Measurements from ENCODE around the gene DDX1. TPM values are rescaled to one million over a fixed set of nuclear protein-coding genes. Genes with fewer than 3 reads are reported as not detected.

DDX1 gene
- total and polyA plus RNA-seq, 10 of the 15 experiments (the other 5 are each of a cell fraction or from before 2014, with no cell fraction given) = 53.2 to 134 (median 85.6) TPM

DNA sequence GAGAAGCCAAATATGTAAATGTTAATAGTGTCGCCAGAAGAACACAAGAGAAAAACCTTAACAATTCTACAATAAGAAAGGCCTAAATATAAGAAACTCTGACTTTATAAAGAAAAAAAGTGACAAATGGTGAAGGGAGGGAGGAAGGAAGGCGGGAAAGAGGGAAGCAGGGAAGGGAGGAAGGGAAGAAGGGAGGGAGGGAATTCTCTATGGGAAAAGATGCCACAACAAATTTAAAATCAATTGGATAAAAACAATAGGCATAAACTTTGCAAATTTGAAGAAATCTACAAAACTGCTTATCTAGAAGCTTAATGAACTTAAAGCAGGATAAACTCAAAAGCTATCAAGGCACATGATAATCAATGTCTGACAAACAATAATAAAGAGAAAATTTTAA lies 47.4 kb upstream of the DDX1 start:
- H3K9me3 ChIP-seq (replicated peaks; ENCODE audit: control insufficient read depth, insufficient read depth, low read length) = no peaks in the 10 kb centered on the region
- H3K27ac ChIP-seq (ENCODE audit: control insufficient read depth, insufficient read depth) = no peak overlapping the region
- H3K27me3 ChIP-seq (replicated peaks in 1 of 2; ENCODE audit: control insufficient read depth in 2 of 2, insufficient read depth in 2 of 2, low read length in 1 of 2) = no peaks in the 10 kb centered on the region
- WGBS (ENCODE audit: insufficient coverage, insufficient replicate concordance, low lambda C conversion rate, missing lambda C conversion rate) = 86% methylated on average over 2 of the region's 2 CpGs
- H3K4me1 ChIP-seq (ENCODE audit: control insufficient read depth, insufficient read depth, low read length) = peaks cover 8% of the 10 kb centered on the region
- H3K4me3 ChIP-seq = no peak overlapping the region
- no peak for TF ChIP-seq IKZF2 (IDR thresholded peaks at IDR 0.05)
- TF ChIP-seq RBBP5 (conservative IDR thresholded peaks at IDR 0.05) = no peak
- no peak for TF ChIP-seq PAX5 (IDR thresholded peaks at IDR 0.05; ENCODE audit: borderline replicate concordance, low read depth, low read length)
- TF ChIP-seq CBX3 (IDR thresholded peaks at IDR 0.05; ENCODE audit: borderline replicate concordance, low read depth) = no peak
- TF ChIP-seq ZSCAN29 (IDR thresholded peaks at IDR 0.05) = no peak
- no peak for TF ChIP-seq SP1 (IDR thresholded peaks at IDR 0.05; ENCODE audit: low read depth, low read length)
- TF ChIP-seq SMARCA5 (IDR thresholded peaks at IDR 0.05) = no peak
- no peaks in the 10 kb centered on the region for H4K20me1 ChIP-seq (ENCODE audit: control insufficient read depth, insufficient read depth)
- no peak overlapping the region for H3K4me2 ChIP-seq (ENCODE audit: control insufficient read depth, insufficient read depth)
- SMC1A ChIA-PET (ENCODE audit: uncharacterized antibody, unreplicated experiment) = no interaction called here
- BruUV-seq (replicated peaks) = no TSS peak
- FAIRE-seq (no peak), DNase-seq (ENCODE audit: low read depth, low spot score) (no peak), ATAC-seq (no peak)
- no peaks in the 10 kb centered on the region; a peak in 2 of 4 replicates for H3K36me3 ChIP-seq (ENCODE audit: control insufficient read depth in 2 of 2, insufficient read depth in 2 of 2, low read length in 1 of 2)
- CTCF ChIA-PET = no interaction called here
- POLR2A ChIA-PET = no interaction called here
- in situ Hi-C loops (cut with MboI) (no loop called here), intact Hi-C loops (cut with micrococcal nuclease; ENCODE audit: unreplicated experiment) (no loop called here)
- no peak overlapping the region for H3K9ac ChIP-seq (ENCODE audit: control insufficient read depth, insufficient read depth, low read length)
- H3K79me2 ChIP-seq (ENCODE audit: control insufficient read depth, insufficient read depth, low read length) = no peaks in the 10 kb centered on the region
- RAD21 ChIA-PET (ENCODE audit: unreplicated experiment) = no interaction called here
- H2AFZ ChIP-seq (ENCODE audit: control insufficient read depth, low read depth, low read length) = no peak overlapping the region

DNA sequence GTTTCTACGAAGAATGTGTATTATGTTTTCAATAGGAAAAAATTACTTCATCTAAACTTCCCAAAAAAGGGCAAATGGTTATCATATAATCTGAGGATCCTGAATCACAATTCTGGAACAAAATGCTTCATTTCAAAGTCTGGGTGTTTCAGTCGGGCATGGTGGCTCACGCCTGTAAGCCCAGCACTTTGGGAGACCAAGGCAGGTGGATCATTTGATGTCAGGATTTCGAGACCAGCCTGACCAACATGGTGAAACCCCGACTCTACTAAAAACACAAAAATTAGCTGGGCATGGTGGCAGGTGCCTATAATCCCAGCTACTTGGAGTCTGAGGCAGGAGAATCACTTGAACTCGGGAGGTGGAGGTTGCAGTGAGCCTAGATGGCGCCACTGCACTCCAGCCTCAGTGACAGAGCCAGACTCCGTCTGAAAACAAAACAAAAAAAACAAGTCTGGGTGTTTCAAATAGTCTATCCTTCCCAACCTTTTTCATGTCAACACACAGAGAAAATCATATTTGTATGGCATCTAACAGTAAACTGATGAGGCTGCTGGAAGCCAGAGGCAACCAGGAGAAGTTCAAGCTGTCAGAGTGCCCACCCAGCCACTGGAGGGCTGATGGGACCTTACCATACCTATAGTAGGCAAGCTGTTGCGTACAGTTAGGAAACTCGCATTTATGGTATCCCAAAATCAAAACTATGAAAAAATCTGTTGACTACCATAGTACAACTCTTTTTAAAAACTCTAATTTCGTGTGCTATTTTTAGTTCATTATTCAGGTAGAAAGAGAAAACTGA lies 45.2 kb upstream of the DDX1 start:
- in situ Hi-C loops (cut with MboI) = no loop called here
- ChIA-PET CTCF (interaction anchor here (0.7 to 2.5 kb wide), 9 partner anchors 8 to 213 kb away, joined by 3 to 21 read pairs (median 5); partner anchors contain the start of gene NBAS), SMC1A (ENCODE audit: uncharacterized antibody, unreplicated experiment) (interaction anchor here (0.9 to 1.6 kb wide), 3 partner anchors 8 to 15 kb away, joined by 3 to 7 read pairs (median 4); no protein-coding TSS in a partner anchor), RAD21 (ENCODE audit: unreplicated experiment) (no interaction called here), POLR2A (no interaction called here)
- Histone ChIP-seq H3K79me2 (ENCODE audit: control insufficient read depth, insufficient read depth, low read length) (no peaks in the 10 kb centered on the region), H3K36me3 (ENCODE audit: control insufficient read depth in 2 of 2, insufficient read depth in 2 of 2, low read length in 1 of 2) (no peaks in the 10 kb centered on the region; a peak in 3 of 4 replicates), H3K27ac (ENCODE audit: control insufficient read depth, insufficient read depth) (no peak overlapping the region), H3K9me3 (replicated peaks; ENCODE audit: control insufficient read depth, insufficient read depth, low read length) (no peaks in the 10 kb centered on the region), H3K27me3 (replicated peaks in 1 of 2; ENCODE audit: control insufficient read depth in 2 of 2, insufficient read depth in 2 of 2, low read length in 1 of 2) (no peaks in the 10 kb centered on the region), H3K4me3 (no peak overlapping the region), H3K4me2 (ENCODE audit: control insufficient read depth, insufficient read depth) (no peak overlapping the region), H3K9ac (ENCODE audit: control insufficient read depth, insufficient read depth, low read length) (no peak overlapping the region), H4K20me1 (ENCODE audit: control insufficient read depth, insufficient read depth) (no peaks in the 10 kb centered on the region), H3K4me1 (ENCODE audit: control insufficient read depth, insufficient read depth, low read length) (no peaks in the 10 kb centered on the region), H2AFZ (ENCODE audit: control insufficient read depth, low read depth, low read length) (no peak overlapping the region)
- TF ChIP-seq CREM (IDR thresholded peaks at IDR 0.05; ENCODE audit: low read depth) (no peak), YY1 (IDR thresholded peaks at IDR 0.05; ENCODE audit: low read depth, low read length) (no peak), NFYA (IDR thresholded peaks at IDR 0.05; ENCODE audit: borderline replicate concordance, low read depth, low read length) (no peak), ZNF274 (IDR thresholded peaks at IDR 0.05; ENCODE audit: insufficient read depth, insufficient read length) (no peak), SRF (IDR thresholded peaks at IDR 0.05; ENCODE audit: low read depth in 2 of 2, low read length in 2 of 2) (no peak), ETV6 (conservative IDR thresholded peaks at IDR 0.05 in 1 of 2, IDR thresholded peaks at IDR 0.05 in 1 of 2; ENCODE audit: borderline replicate concordance in 1 of 2, low read depth in 1 of 2) (no peak), POU2F2 (IDR thresholded peaks at IDR 0.05; ENCODE audit: borderline replicate concordance, low read depth, low read length) (no peak)
- TF ChIP-seq, protein P1, sequence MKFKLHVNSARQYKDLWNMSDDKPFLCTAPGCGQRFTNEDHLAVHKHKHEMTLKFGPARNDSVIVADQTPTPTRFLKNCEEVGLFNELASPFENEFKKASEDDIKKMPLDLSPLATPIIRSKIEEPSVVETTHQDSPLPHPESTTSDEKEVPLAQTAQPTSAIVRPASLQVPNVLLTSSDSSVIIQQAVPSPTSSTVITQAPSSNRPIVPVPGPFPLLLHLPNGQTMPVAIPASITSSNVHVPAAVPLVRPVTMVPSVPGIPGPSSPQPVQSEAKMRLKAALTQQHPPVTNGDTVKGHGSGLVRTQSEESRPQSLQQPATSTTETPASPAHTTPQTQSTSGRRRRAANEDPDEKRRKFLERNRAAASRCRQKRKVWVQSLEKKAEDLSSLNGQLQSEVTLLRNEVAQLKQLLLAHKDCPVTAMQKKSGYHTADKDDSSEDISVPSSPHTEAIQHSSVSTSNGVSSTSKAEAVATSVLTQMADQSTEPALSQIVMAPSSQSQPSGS (IDR thresholded peaks at IDR 0.05; ENCODE audit: low read length) = no peak
- ATAC-seq (no peak), FAIRE-seq (no peak), DNase-seq (ENCODE audit: low read depth, low spot score) (no peak)
- WGBS (ENCODE audit: insufficient coverage, insufficient replicate concordance, low lambda C conversion rate, missing lambda C conversion rate) = 93% methylated on average over 11 of the region's 11 CpGs
- BruUV-seq (replicated peaks) = no TSS peak
- intact Hi-C loops (cut with micrococcal nuclease; ENCODE audit: unreplicated experiment) = no loop called here
